ENCODE results near the gene TMEM175. TPM values are rescaled to one million over a fixed set of nuclear protein-coding genes. Genes with fewer than 3 reads are reported as not detected.

Gene TMEM175
- total and polyA plus RNA-seq, 2 of the 13 experiments (the other 11 are each of a cell fraction or from before 2014, with no cell fraction given) = 5.1 to 9.9 TPM

DNA sequence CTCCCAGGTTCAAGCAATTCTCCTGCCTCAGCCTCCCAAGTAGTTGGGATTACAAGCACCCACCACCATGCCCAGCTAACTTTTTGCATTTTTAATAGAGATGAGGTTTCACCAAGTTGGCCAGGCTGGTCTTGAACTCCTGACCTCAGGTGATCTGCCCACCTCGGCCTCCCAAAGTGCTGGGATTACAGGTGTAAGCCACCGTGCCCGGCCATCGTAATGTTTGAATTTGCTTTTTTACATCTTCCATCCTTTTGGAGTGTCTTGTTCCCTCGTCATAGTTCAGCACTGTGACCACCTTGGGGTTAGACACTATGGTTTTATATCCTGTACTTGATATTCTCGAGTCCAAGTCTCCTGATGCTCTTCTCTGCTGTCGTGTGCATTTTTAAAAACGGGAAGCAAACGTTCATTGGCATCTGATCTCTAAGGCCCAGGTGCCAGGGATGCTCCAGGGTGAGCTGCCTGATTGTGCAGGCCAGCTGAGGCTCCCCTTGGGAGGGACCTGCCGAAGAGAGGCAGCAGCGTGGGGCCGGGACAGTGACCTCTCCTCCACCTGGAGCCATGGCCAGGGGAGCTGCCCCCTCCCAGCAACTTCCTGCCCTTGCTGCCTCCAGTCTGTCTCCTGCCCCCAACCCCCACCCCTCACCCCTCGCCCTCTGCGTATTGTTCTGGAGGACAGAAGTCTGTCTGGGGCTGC, 24.4 kb downstream of the TMEM175 start (continued):
- no peak for TF ChIP-seq ZNF558 (CRISPR knock-in tag; IDR thresholded peaks at IDR 0.05; ENCODE audit: borderline replicate concordance)
- no peak for TF ChIP-seq RBFOX2 (IDR thresholded peaks at IDR 0.05; ENCODE audit: low read depth, low read length)
- no peak for TF ChIP-seq SNRNP70 (IDR thresholded peaks at IDR 0.05; ENCODE audit: low read depth, low read length)
- TF ChIP-seq, protein P1, sequence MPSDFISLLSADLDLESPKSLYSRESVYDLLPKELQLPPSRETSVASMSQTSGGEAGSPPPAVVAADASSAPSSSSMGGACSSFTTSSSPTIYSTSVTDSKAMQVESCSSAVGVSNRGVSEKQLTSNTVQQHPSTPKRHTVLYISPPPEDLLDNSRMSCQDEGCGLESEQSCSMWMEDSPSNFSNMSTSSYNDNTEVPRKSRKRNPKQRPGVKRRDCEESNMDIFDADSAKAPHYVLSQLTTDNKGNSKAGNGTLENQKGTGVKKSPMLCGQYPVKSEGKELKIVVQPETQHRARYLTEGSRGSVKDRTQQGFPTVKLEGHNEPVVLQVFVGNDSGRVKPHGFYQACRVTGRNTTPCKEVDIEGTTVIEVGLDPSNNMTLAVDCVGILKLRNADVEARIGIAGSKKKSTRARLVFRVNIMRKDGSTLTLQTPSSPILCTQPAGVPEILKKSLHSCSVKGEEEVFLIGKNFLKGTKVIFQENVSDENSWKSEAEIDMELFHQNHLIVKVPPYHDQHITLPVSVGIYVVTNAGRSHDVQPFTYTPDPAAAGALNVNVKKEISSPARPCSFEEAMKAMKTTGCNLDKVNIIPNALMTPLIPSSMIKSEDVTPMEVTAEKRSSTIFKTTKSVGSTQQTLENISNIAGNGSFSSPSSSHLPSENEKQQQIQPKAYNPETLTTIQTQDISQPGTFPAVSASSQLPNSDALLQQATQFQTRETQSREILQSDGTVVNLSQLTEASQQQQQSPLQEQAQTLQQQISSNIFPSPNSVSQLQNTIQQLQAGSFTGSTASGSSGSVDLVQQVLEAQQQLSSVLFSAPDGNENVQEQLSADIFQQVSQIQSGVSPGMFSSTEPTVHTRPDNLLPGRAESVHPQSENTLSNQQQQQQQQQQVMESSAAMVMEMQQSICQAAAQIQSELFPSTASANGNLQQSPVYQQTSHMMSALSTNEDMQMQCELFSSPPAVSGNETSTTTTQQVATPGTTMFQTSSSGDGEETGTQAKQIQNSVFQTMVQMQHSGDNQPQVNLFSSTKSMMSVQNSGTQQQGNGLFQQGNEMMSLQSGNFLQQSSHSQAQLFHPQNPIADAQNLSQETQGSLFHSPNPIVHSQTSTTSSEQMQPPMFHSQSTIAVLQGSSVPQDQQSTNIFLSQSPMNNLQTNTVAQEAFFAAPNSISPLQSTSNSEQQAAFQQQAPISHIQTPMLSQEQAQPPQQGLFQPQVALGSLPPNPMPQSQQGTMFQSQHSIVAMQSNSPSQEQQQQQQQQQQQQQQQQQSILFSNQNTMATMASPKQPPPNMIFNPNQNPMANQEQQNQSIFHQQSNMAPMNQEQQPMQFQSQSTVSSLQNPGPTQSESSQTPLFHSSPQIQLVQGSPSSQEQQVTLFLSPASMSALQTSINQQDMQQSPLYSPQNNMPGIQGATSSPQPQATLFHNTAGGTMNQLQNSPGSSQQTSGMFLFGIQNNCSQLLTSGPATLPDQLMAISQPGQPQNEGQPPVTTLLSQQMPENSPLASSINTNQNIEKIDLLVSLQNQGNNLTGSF (CRISPR knock-in tag; IDR thresholded peaks at IDR 0.05) = no peak

DNA sequence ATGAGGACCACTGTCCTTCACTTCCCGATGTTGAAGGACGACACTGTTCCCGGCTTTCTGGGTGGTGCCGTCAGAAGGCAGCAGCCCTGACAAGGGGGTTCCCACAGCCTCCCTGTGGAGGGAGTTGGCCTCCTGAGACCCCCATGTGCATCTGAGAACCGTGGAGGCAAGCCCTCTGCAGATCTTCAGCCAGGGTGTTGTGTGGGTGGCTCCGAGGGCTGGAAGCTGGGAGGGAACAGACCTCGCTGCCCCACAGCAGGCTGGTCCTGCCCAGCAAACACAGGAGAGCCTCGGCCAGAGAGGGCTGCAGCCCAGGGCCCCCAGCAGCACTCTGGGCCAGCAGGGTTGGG, 24.9 kb downstream of the TMEM175 start:
- H3K4me3 ChIP-seq (replicated peaks in 1 of 3; ENCODE audit: insufficient read depth in 1 of 3, low read depth in 2 of 3, low read length in 3 of 3) = no peak overlapping the region
- intact Hi-C loops (cut with micrococcal nuclease; ENCODE audit: unreplicated experiment) (no loop called here), in situ Hi-C loops (cut with HindIII; ENCODE audit: extremely low pct_ligation_motif_present, low pct_unique_long_range_greater_than_20kb) (no loop called here)
- H3K27me3 ChIP-seq (ENCODE audit: control insufficient read depth in 1 of 2, insufficient read depth in 2 of 2, low read length in 2 of 2) = no peaks in the 10 kb centered on the region
- H2AFZ ChIP-seq (ENCODE audit: low read length) = no peak overlapping the region
- H3K27ac ChIP-seq (ENCODE audit: extremely low read length, insufficient read depth, low read length) = no peak overlapping the region
- no peaks in the 10 kb centered on the region for H3K36me3 ChIP-seq (replicated peaks in 1 of 2; ENCODE audit: control insufficient read depth in 1 of 2, insufficient read depth in 2 of 2, low read length in 2 of 2)
- no peak overlapping the region for H3K4me2 ChIP-seq (ENCODE audit: low read depth, low read length)
- no peaks in the 10 kb centered on the region for H4K20me1 ChIP-seq (ENCODE audit: insufficient read depth, low read length)
- H3K79me2 ChIP-seq (ENCODE audit: insufficient read depth, low read length) = no peaks in the 10 kb centered on the region
- DNase-seq (ENCODE audit: low spot score) = no peak
- ATAC-seq = no peak
- WGBS (ENCODE audit: low lambda C conversion rate) = 64% methylated on average over 4 of the region's 8 CpGs
- POLR2A ChIA-PET = no interaction called here
- CTCF ChIA-PET (ENCODE audit: low intra/inter-chr PET ratio, low total read pairs) = no interaction called here
- no peak for FAIRE-seq
- no TSS peak for BruUV-seq (replicated peaks)
- no peaks in the 10 kb centered on the region for H3K4me1 ChIP-seq (ENCODE audit: insufficient read depth, low read length)
- no peaks in the 10 kb centered on the region for H3K9me3 ChIP-seq (ENCODE audit: low read length)
- TF ChIP-seq ZSCAN21 (CRISPR knock-in tag; IDR thresholded peaks at IDR 0.05; ENCODE audit: borderline replicate concordance) (no peak), SP1 (IDR thresholded peaks at IDR 0.05) (no peak), SP1 (CRISPR knock-in tag; IDR thresholded peaks at IDR 0.05) (no peak), NBN (conservative IDR thresholded peaks at IDR 0.05) (no peak), SMAD9 (CRISPR knock-in tag; IDR thresholded peaks at IDR 0.05) (no peak), ZNF619 (CRISPR knock-in tag; IDR thresholded peaks at IDR 0.05) (no peak), NR2C2 (CRISPR knock-in tag; IDR thresholded peaks at IDR 0.05; ENCODE audit: borderline replicate concordance) (no peak), ZNF713 (CRISPR knock-in tag; IDR thresholded peaks at IDR 0.05) (no peak), ZMAT3 (CRISPR knock-in tag; conservative IDR thresholded peaks at IDR 0.05) (no peak), KDM3A (CRISPR knock-in tag; IDR thresholded peaks at IDR 0.05; ENCODE audit: low read depth) (no peak), ZNF354B (CRISPR knock-in tag; IDR thresholded peaks at IDR 0.05) (no peak), ADNP (CRISPR knock-in tag; IDR thresholded peaks at IDR 0.05) (no peak)
- TF ChIP-seq, protein P2, sequence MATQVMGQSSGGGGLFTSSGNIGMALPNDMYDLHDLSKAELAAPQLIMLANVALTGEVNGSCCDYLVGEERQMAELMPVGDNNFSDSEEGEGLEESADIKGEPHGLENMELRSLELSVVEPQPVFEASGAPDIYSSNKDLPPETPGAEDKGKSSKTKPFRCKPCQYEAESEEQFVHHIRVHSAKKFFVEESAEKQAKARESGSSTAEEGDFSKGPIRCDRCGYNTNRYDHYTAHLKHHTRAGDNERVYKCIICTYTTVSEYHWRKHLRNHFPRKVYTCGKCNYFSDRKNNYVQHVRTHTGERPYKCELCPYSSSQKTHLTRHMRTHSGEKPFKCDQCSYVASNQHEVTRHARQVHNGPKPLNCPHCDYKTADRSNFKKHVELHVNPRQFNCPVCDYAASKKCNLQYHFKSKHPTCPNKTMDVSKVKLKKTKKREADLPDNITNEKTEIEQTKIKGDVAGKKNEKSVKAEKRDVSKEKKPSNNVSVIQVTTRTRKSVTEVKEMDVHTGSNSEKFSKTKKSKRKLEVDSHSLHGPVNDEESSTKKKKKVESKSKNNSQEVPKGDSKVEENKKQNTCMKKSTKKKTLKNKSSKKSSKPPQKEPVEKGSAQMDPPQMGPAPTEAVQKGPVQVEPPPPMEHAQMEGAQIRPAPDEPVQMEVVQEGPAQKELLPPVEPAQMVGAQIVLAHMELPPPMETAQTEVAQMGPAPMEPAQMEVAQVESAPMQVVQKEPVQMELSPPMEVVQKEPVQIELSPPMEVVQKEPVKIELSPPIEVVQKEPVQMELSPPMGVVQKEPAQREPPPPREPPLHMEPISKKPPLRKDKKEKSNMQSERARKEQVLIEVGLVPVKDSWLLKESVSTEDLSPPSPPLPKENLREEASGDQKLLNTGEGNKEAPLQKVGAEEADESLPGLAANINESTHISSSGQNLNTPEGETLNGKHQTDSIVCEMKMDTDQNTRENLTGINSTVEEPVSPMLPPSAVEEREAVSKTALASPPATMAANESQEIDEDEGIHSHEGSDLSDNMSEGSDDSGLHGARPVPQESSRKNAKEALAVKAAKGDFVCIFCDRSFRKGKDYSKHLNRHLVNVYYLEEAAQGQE (IDR thresholded peaks at IDR 0.05; ENCODE audit: borderline replicate concordance in 1 of 2, low read depth in 1 of 2, low read length in 2 of 2) = no peak
- no peak overlapping the region for H3K9ac ChIP-seq (ENCODE audit: insufficient read depth, low read depth, low read length)

Data from HepG2 (cell line).